Mesothelial cell of epicardium (in vitro differentiated cells): ENCODE measurements around the gene TMEM198. TPM values are rescaled to one million over a fixed set of nuclear protein-coding genes. Genes with fewer than 3 reads are reported as not detected.

ENCODE experiments used
- DNase-seq, 2 experiments: peaks; one replicate each; pipeline ENCODE4 v3.0.0; 2021; ENCODE audit warnings: low spot score in 2 of 2; ENCODE audit not compliant: unreplicated experiment in 2 of 2
- H3K27ac Mint-ChIP-seq: 2 replicates; pipeline ENCODE4 v1.8.0; 2021; ENCODE audit warnings: mixed read lengths
- H3K27me3 Mint-ChIP-seq: 2 replicates; pipeline ENCODE4 v1.8.0; 2021; ENCODE audit warnings: low read depth, mixed read lengths
- H3K36me3 Mint-ChIP-seq: 2 replicates; pipeline ENCODE4 v1.8.0; 2021; ENCODE audit warnings: mixed read lengths
- H3K4me1 Mint-ChIP-seq: 2 replicates; pipeline ENCODE4 v1.8.0; 2021; ENCODE audit warnings: mixed read lengths
- H3K4me3 Mint-ChIP-seq: 2 replicates; pipeline ENCODE4 v1.8.0; 2021; ENCODE audit warnings: mild to moderate bottlenecking, moderate library complexity, mixed read lengths
- H3K9me3 Mint-ChIP-seq: 2 replicates; pipeline ENCODE4 v1.8.0; 2021; ENCODE audit warnings: mixed read lengths
- total RNA-seq: library from RNA; stranded (reverse); gene quantifications from 3 replicates; pipeline ENCODE4 v1.2.1, GENCODE V29; 2021
- TF ChIP-seq, protein P1 (sequence below): fragments of 200-600 bp; sonication (generic); IDR thresholded peaks from one replicate; pipeline ENCODE4 v1.5.0; 2021; ENCODE audit warnings: antibody characterized with exemption; ENCODE audit not compliant: unreplicated experiment

The TMEM198 gene
- total RNA-seq, 1 donor from 2014 or later = 4.0 TPM

DNA sequence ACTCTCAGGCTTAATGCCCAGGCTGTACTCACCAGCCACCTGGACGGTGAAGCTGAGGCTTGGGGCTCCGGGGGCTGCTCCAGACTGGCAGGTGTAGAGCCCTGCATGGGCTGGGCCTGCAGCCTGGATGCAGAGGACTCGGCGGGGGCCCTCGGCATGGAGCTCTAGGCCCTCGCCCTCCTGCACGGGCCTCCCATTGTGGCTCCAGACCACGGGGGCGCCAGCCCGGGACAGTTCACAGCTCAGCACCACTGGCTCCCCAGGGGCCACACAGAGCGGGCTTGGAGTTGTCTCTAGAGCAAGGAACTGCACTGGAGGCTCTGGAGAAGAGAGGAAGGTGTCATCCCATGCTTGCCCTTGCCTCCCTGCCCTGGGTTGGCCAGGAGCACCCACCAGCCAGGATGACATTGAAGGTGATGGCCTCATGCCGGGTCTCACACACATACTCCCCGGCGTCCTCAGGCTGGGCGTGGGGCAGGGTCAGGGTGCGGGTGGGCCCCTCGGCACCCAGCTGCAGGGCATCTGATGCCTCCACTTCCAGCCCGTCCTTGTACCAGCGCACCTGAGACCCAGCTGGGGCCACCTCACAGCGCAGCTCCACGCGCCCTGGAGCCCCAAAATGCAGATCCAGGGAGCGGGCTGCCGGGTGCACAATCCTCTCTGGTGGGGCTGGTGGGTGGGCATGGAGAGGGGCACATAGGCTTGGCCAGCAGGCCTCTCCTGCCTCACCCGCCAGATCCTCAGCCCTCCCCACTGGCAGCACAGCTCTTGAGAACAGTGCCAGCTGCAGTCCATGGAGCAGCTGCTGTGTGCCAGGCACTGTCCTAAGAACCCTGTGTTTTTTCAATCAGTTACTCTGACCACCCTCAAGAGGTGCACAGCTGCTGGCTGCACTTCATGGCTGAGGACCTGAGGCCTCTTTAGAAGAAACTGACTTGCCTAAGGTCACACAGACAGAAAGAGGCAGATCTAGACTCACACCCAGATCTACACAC is 14.3 kb downstream of the TMEM198 start:
- no peak overlapping the region for H3K4me3 Mint-ChIP-seq
- no peaks in the 10 kb centered on the region for H3K9me3 Mint-ChIP-seq

DNA sequence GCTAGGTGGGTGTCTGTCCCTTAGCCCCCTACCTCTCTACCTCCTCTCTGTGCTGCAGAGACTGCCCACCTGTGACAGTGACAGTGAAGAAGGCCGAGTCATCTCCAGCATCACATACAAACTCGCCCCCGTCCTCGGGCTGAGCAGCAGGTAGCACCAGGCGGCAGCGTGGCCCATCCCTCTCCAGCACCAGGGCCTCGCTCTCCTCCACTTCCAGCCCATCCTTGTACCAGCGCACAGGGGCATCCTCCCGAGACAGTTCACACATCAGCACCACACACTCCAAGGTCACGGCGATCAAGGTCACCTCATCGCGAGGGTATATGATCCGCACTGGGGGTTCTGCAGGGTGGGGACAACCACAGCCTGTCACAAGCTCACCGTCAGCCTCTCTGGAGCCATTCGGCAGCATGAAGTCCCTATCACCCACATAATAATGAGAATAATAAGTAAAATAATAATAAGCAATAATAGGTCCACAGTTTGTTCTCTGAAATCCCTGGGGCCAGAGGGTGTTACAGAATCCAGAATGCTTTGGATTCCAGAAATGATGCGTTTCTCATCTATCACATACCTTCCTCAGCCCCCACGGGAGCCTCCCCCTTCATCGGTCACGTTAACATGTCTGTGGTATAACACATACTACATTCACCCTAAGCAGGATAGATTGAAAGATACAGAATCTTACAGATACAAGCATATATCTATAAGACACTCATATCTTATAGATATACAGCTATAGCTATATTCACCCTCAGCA is 15.5 kb downstream of the TMEM198 start:
- H3K4me3 Mint-ChIP-seq = no peak overlapping the region
- no peaks in the 10 kb centered on the region for H3K27me3 Mint-ChIP-seq
- peaks cover 34% of the 10 kb centered on the region for H3K36me3 Mint-ChIP-seq
- TF ChIP-seq, protein P1, sequence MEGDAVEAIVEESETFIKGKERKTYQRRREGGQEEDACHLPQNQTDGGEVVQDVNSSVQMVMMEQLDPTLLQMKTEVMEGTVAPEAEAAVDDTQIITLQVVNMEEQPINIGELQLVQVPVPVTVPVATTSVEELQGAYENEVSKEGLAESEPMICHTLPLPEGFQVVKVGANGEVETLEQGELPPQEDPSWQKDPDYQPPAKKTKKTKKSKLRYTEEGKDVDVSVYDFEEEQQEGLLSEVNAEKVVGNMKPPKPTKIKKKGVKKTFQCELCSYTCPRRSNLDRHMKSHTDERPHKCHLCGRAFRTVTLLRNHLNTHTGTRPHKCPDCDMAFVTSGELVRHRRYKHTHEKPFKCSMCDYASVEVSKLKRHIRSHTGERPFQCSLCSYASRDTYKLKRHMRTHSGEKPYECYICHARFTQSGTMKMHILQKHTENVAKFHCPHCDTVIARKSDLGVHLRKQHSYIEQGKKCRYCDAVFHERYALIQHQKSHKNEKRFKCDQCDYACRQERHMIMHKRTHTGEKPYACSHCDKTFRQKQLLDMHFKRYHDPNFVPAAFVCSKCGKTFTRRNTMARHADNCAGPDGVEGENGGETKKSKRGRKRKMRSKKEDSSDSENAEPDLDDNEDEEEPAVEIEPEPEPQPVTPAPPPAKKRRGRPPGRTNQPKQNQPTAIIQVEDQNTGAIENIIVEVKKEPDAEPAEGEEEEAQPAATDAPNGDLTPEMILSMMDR = no peak
- DNase-seq = no peak
- peak overlapping the region; percentile 39 for H3K27ac Mint-ChIP-seq
- peaks cover 22% of the 10 kb centered on the region for H3K4me1 Mint-ChIP-seq
- H3K9me3 Mint-ChIP-seq = no peaks in the 10 kb centered on the region

More for the DNA sequence above, 14.3 kb downstream of the TMEM198 start:
- TF ChIP-seq, protein P1 = no peak
- H3K4me1 Mint-ChIP-seq = peaks cover 22% of the 10 kb centered on the region
- no peaks in the 10 kb centered on the region for H3K27me3 Mint-ChIP-seq
- peaks cover 34% of the 10 kb centered on the region for H3K36me3 Mint-ChIP-seq
- no peak overlapping the region for H3K27ac Mint-ChIP-seq
- DNase-seq = no peak

DNA sequence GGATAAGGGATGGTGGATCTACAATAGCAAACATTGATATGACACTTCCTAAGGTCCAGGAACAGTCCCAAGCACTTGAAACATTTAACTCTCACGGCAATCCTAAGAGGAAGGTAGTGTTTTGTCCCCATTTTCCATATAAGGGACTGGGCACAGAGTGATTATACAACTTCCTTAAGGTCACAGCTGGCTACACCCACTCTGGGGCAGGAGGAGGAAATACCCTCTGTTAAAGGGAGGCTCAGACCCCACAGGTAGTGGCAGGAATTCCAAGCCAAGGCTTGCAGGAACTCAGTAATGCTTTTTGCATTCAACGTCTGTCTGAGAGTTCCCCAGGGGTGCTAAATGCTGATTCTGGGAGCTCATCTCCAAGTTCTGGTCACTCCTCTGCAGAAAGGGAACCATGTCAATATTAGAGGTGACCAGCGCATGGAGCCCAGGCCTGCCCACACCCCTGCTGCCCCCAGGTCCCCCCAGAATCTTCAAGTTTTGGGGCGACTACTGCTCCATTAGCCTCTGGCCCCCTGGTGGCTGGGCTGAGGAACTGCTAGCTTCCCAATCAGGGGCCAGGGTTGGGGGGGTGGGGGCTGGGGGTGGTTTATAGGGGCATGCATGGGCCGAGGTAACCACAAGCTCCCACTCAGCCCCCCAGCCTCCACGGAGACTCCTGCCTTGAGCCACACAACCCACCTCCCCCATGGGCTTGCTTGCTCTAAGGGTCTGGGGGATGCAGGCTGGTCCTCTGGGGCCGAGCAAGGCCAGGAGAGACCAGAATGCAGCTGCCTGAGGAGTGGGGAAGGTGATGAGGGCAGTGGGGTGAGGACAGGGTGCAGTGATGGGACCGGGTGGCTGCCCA is 16.4 kb downstream of the TMEM198 start:
- peaks cover 22% of the 10 kb centered on the region for H3K4me1 Mint-ChIP-seq
- no peak for DNase-seq
- peak overlapping the region; percentile 25 for H3K27ac Mint-ChIP-seq
- peaks cover 32% of the 10 kb centered on the region for H3K36me3 Mint-ChIP-seq
- H3K4me3 Mint-ChIP-seq = no peak overlapping the region
- H3K9me3 Mint-ChIP-seq = no peaks in the 10 kb centered on the region
- TF ChIP-seq, protein P1 = peak; percentile 94
- no peaks in the 10 kb centered on the region for H3K27me3 Mint-ChIP-seq

DNA sequence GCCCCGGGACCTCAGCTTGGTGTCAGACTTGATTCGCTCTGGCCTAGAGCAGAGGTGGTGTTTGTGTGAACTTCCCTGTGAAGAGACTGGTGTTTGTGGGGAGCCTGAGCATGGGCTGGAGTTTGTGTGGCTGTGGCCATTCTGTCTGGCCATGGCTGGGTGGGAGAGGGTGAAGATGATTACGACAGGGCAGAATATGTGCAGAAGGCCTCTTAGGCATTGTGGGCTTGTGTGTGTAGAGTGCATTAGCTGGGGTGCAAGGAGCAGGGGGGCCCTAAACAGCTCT is 17.0 kb downstream of the TMEM198 start:
- TF ChIP-seq, protein P1 = no peak
- Mint-ChIP-seq H3K4me3 (no peak overlapping the region), H3K9me3 (no peaks in the 10 kb centered on the region), H3K27ac (no peak overlapping the region), H3K4me1 (peaks cover 22% of the 10 kb centered on the region), H3K27me3 (no peaks in the 10 kb centered on the region), H3K36me3 (peaks cover 31% of the 10 kb centered on the region)
- DNase-seq = no peak

DNA sequence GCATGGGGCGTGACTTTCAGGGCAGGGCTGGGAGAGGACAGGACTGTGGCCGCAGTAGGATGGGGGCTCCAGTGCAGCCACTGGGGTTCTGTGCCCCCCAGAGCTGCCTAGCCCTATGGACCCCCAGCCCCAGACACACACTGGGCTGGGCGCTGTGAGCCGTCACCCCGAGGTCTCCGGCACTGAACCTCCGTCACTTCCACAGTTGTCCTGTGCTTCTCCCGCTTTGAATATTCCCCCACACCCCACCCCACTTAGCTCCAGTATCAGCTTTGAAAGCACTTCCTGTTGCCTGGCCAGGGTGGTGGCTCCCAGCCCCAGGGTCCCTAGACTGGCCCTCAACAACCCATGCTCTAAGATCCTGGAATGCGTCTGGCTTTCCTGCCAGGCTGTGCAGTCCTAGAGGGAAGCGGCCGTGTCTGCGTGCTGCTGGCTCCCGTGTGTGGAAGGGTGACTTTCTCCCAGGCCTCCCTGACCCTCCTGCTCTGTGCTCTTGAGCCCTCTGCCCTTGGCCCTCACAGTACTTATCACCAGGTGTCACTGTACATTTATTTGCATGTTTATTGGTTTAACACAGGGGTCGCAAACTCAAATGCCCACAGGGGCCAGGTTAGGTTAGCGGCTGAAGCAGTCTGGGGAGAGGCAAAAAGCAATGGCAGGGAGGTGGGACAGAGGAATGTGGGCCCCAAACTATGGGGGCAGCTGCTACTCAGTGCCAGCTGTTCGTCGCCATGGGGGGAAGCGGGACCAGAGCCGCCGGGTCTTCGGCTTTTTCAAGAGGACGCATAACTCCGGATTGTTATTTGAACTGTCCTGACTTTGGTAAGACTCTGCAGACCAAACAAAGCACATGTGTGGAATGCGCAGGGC is 17.6 kb downstream of the TMEM198 start:
- Mint-ChIP-seq H3K36me3 (peaks cover 37% of the 10 kb centered on the region), H3K9me3 (no peaks in the 10 kb centered on the region), H3K27me3 (no peaks in the 10 kb centered on the region), H3K27ac (peak overlapping the region; percentile 6), H3K4me3 (no peak overlapping the region), H3K4me1 (peaks cover 22% of the 10 kb centered on the region)
- no peak for DNase-seq
- TF ChIP-seq, protein P1 = no peak
